Endodermal cell (in vitro differentiated cells): ENCODE results near the gene KIF2A. TPM values are rescaled to one million over a fixed set of nuclear protein-coding genes. Genes with fewer than 3 reads are reported as not detected.

Experiments
- DNase-seq: peaks from one replicate; pipeline ENCODE4 v3.0.0-alpha.2; 2017
- H3K27ac ChIP-seq: 2 replicates; pipeline ENCODE4 v1.5.1; 2013; ENCODE audit warnings: mild to moderate bottlenecking, low read depth, low read length, moderate library complexity
- H3K27me3 ChIP-seq: 2 replicates; pipeline ENCODE4 v1.6.1; 2013; ENCODE audit warnings: mild to moderate bottlenecking, low read length, moderate library complexity; ENCODE audit not compliant: insufficient read depth, control insufficient read depth, poor library complexity, severe bottlenecking
- H3K36me3 ChIP-seq: 2 replicates; pipeline ENCODE4 v1.7.0; 2013; ENCODE audit warnings: mild to moderate bottlenecking, low read length, moderate library complexity; ENCODE audit not compliant: control insufficient read depth, insufficient read depth
- H3K4me1 ChIP-seq: one replicate; pipeline ENCODE4 v1.7.0; 2013; ENCODE audit warnings: low read length; ENCODE audit not compliant: control insufficient read depth, insufficient read depth
- H3K4me3 ChIP-seq: 2 replicates; pipeline ENCODE4 v1.5.1; 2013; ENCODE audit warnings: mild to moderate bottlenecking, low read length, moderate library complexity
- H3K9ac ChIP-seq: 2 replicates; pipeline ENCODE4 v1.6.1; 2013; ENCODE audit warnings: mild to moderate bottlenecking, low read length, moderate library complexity; ENCODE audit not compliant: poor library complexity, severe bottlenecking; ENCODE audit errors: extremely low read depth
- H3K9me3 ChIP-seq: 2 replicates; pipeline ENCODE4 v1.6.1; 2013; ENCODE audit warnings: mild to moderate bottlenecking, low read length, moderate library complexity; ENCODE audit not compliant: control insufficient read depth
- H3K27ac Mint-ChIP-seq: 2 replicates; pipeline ENCODE4 v1.8.0; 2020; ENCODE audit warnings: mixed read lengths
- H3K27me3 Mint-ChIP-seq: 2 replicates; pipeline ENCODE4 v1.8.0; 2021; ENCODE audit warnings: mild to moderate bottlenecking, mixed read lengths; ENCODE audit not compliant: insufficient read depth
- H3K36me3 Mint-ChIP-seq: 2 replicates; pipeline ENCODE4 v1.8.0; 2020; ENCODE audit warnings: low read depth, mixed read lengths
- H3K4me1 Mint-ChIP-seq: 2 replicates; pipeline ENCODE4 v1.8.0; 2020; ENCODE audit warnings: mixed read lengths
- H3K4me3 Mint-ChIP-seq: 2 replicates; pipeline ENCODE4 v1.8.0; 2020; ENCODE audit warnings: mild to moderate bottlenecking, moderate library complexity, mixed read lengths
- H3K9me3 Mint-ChIP-seq: 2 replicates; pipeline ENCODE4 v1.8.0; 2020; ENCODE audit warnings: mild to moderate bottlenecking, mixed read lengths
- CTCF ChIP-seq: fragments of 200-600 bp; sonication (generic); conservative IDR thresholded peaks from 2 replicates; pipeline ENCODE4 v1.5.0; 2021; ENCODE audit warnings: antibody characterized with exemption, mild to moderate bottlenecking
- WGBS, 2 experiments: methylation state at CpG; one replicate each; pipeline versions ENCODE4 v1.1.5 to v1.1.7; 2013; ENCODE audit warnings: missing lambda C conversion rate in 2 of 2, mixed read lengths in 1 of 2; ENCODE audit not compliant: insufficient coverage in 1 of 2, insufficient read length in 1 of 2; 5-methylcytosine and 5-hydroxymethylcytosine counted together
- total RNA-seq, 2 donors: library from RNA; stranded (reverse); fragmentation: NEBNext Ultra II Directional in 1 of 2; extraction: Animal tissue kit (Norgen Biotek cat#: 25700) in 1 of 2; gene quantifications; 2 replicates in 1 of 2; 3 replicates in 1 of 2; pipeline ENCODE4 v1.2.1, GENCODE V29; 2021

Gene KIF2A
- total RNA-seq, 2 donors from 2014 or later, result 67.4 to 74.6 TPM

GRCh38 chr5:62371409-62371808, 65.4 kb downstream of the KIF2A start:
- H3K27ac ChIP-seq, result no peak overlapping the region
- Mint-ChIP-seq H3K4me1 (no peaks in the 10 kb centered on the region), H3K27me3 (no peaks in the 10 kb centered on the region), H3K9me3 (no peaks in the 10 kb centered on the region), H3K36me3 (peaks cover 51% of the 10 kb centered on the region), H3K27ac (no peak overlapping the region), H3K4me3 (no peak overlapping the region)
- DNase-seq, result no peak
- no peaks in the 10 kb centered on the region for H3K9me3 ChIP-seq
- H3K4me1 ChIP-seq, result no peaks in the 10 kb centered on the region
- TF ChIP-seq CTCF, result no peak
- no peak overlapping the region for H3K4me3 ChIP-seq
- H3K9ac ChIP-seq, result no peak overlapping the region
- peaks cover 80% of the 10 kb centered on the region for H3K36me3 ChIP-seq
- no peaks in the 10 kb centered on the region for H3K27me3 ChIP-seq

- H3K27ac ChIP-seq, result no peak overlapping the region
- no peak overlapping the region for H3K9ac ChIP-seq
- no peak overlapping the region for H3K4me3 Mint-ChIP-seq
- H3K36me3 ChIP-seq, result peaks cover 78% of the 10 kb centered on the region
- H3K9me3 ChIP-seq, result no peaks in the 10 kb centered on the region
- no peak overlapping the region for H3K27ac Mint-ChIP-seq
- whole genome bisulfite sequencing, 2 experiments, result 99 to 100% methylated on average over 2 to 3 of the region's 3 CpGs
- no peak overlapping the region for H3K4me3 ChIP-seq
- no peaks in the 10 kb centered on the region for H3K4me1 Mint-ChIP-seq
- no peaks in the 10 kb centered on the region for H3K27me3 ChIP-seq
- TF ChIP-seq CTCF, result no peak
- H3K36me3 Mint-ChIP-seq, result peaks cover 48% of the 10 kb centered on the region
- H3K4me1 ChIP-seq, result no peaks in the 10 kb centered on the region
- no peaks in the 10 kb centered on the region for H3K27me3 Mint-ChIP-seq
- DNase-seq, result no peak
- H3K9me3 Mint-ChIP-seq, result no peaks in the 10 kb centered on the region
Observed at GRCh38 chr5:62372600-62372999, 66.6 kb downstream of the KIF2A start.

GRCh38 chr5:62373382-62373781, 67.4 kb downstream of the KIF2A start:
- DNase-seq, result no peak
- Histone ChIP-seq H3K9me3 (no peaks in the 10 kb centered on the region), H3K27me3 (no peaks in the 10 kb centered on the region), H3K36me3 (peaks cover 80% of the 10 kb centered on the region), H3K27ac (no peak overlapping the region), H3K9ac (no peak overlapping the region), H3K4me1 (no peaks in the 10 kb centered on the region), H3K4me3 (no peak overlapping the region)
- H3K36me3 Mint-ChIP-seq, result peaks cover 55% of the 10 kb centered on the region
- no peak overlapping the region for H3K27ac Mint-ChIP-seq
- H3K9me3 Mint-ChIP-seq, result no peaks in the 10 kb centered on the region
- H3K27me3 Mint-ChIP-seq, result no peaks in the 10 kb centered on the region
- H3K4me3 Mint-ChIP-seq, result no peak overlapping the region
- no peak for TF ChIP-seq CTCF
- WGBS, 2 experiments, result 98% methylated on average over 3 of the region's 3 CpGs; no CpG with 5 or more reads in 1 of the 2 experiments
- H3K4me1 Mint-ChIP-seq, result no peaks in the 10 kb centered on the region
